Kidney (tissue), 14 donors: ENCODE data around the gene MMP10. TPM values are rescaled to one million over a fixed set of nuclear protein-coding genes. Genes with fewer than 3 reads are reported as not detected.

Experiments used
- DNase-seq, 5 donors: peaks; one replicate each; pipeline ENCODE4 v3.0.0-alpha.2; 2013 to 2020
- FAIRE-seq: peaks from 2 replicates; lab custom pipeline; 2012; peaks lifted over from hg19 to GRCh38; lab: Jason Lieb, UNC
- H3K27ac ChIP-seq, 2 donors: one replicate each; pipeline ENCODE4 v1.7.0; 2013; ENCODE audit warnings: low read depth in 2 of 2, low read length in 2 of 2, inconsistent platforms in 1 of 2
- H3K27me3 ChIP-seq: one replicate; pipeline ENCODE4 v1.7.1; 2013; ENCODE audit warnings: low read length, inconsistent platforms; ENCODE audit not compliant: control insufficient read depth, insufficient read depth
- H3K36me3 ChIP-seq, 3 donors: one replicate each; pipeline versions ENCODE4 v1.7.0 to v1.7.1; 2013; ENCODE audit warnings: low read length in 3 of 3, control low read depth in 1 of 3, inconsistent platforms in 1 of 3; ENCODE audit not compliant: insufficient read depth in 3 of 3, control insufficient read depth in 2 of 3
- H3K4me1 ChIP-seq, 3 donors: one replicate each; pipeline versions ENCODE4 v1.7.0 to v1.7.1; 2013; ENCODE audit warnings: low read length in 3 of 3, inconsistent platforms in 1 of 3, low read depth in 1 of 3; ENCODE audit not compliant: control insufficient read depth in 2 of 3, insufficient read depth in 2 of 3
- H3K4me3 ChIP-seq, 3 donors: one replicate each; pipeline versions ENCODE4 v1.7.0 to v1.8.1; 2013; ENCODE audit warnings: low read length in 3 of 3, control low read depth in 1 of 3, inconsistent platforms in 1 of 3
- H3K9ac ChIP-seq, 3 donors: one replicate each; pipeline versions ENCODE4 v1.7.0 to v1.7.1; 2013; ENCODE audit warnings: low read length in 3 of 3, control low read depth in 1 of 3, inconsistent platforms in 1 of 3
- H3K9me3 ChIP-seq, 3 donors: one replicate each; pipeline versions ENCODE4 v1.7.0 to v1.7.1; 2013; ENCODE audit warnings: low read length in 3 of 3, control low read depth in 1 of 3, inconsistent platforms in 1 of 3; ENCODE audit not compliant: control insufficient read depth in 2 of 3, insufficient read depth in 1 of 3
- CTCF ChIP-seq: IDR thresholded peaks from 3 replicates; pipeline ENCODE4 v1.5.1; 2012; ENCODE audit warnings: mild to moderate bottlenecking, moderate library complexity, borderline replicate concordance; ENCODE audit not compliant: insufficient read depth; ENCODE audit errors: extremely low read depth
- intact Hi-C: fragments of 100-400 bp; cut with DNase I; formaldehyde crosslinking; loops from one replicate; pipeline ENCODE4 v1.11.1; 2022
- polyA plus RNA-seq: library from polyadenylated mRNA; stranded (reverse); fragments of 350-450 nt; fragmentation: Illumina TruSeq; extraction: RNeasy Lipid Tissue Mini Kit (QIAGEN cat#74804); gene quantifications from one replicate; pipeline ENCODE4 v1.2.3, GENCODE V29; 2014; ENCODE audit warnings: low read depth, low replicate concordance; ENCODE audit not compliant: insufficient read depth
- total RNA-seq: library from RNA; stranded (reverse); fragmentation: NEBNext Ultra II Directional; extraction: Animal tissue kit (Norgen Biotek cat#: 25700); gene quantifications from one replicate; pipeline ENCODE4 v1.2.1, GENCODE V29; 2021
- donor health status: control.
- donor health status: control.
- donor health status: control.
- donor health status: control.
- donor health status: control.
- donor health status: DM: yes; HTN: yes; CAD: no.
- donor health status: Normal renal cell carcinoma (clear cell type).

MMP10 gene
- total and polyA plus RNA-seq, 2 donors from 2014 or later, result 0.22 TPM; not detected in 1

DNA sequence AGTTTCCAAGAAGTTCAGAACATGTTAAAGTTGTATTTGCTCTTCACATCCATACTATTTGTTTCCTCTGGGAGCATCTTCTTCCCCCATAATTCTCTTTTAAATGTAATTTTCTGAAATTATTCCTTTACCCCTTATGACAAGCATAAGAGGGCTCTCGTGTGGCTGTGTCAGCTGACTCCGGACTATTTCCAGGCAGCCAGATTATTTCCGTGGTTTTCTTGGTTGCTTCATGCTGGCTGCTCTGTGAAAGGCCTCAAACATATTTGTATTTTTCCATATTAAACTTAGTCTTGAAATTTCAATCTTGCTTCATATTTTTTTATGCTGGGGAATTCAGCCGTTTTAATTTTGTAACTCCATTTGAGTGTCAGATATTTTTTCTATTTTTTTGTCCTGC lies 20.3 kb upstream of the MMP10 start:
- TF ChIP-seq CTCF, result no peak
- intact Hi-C loops, result no loop called here
- no peaks in the 10 kb centered on the region for H3K9me3 ChIP-seq
- no peak for FAIRE-seq
- no peaks in the 10 kb centered on the region for H3K27me3 ChIP-seq
- DNase-seq, result no peak
- H3K9ac ChIP-seq, result no peak overlapping the region
- H3K36me3 ChIP-seq, result no peaks in the 10 kb centered on the region
- H3K4me1 ChIP-seq, result no peaks in the 10 kb centered on the region
- no peak overlapping the region for H3K27ac ChIP-seq
- H3K4me3 ChIP-seq, result no peak overlapping the region

DNA sequence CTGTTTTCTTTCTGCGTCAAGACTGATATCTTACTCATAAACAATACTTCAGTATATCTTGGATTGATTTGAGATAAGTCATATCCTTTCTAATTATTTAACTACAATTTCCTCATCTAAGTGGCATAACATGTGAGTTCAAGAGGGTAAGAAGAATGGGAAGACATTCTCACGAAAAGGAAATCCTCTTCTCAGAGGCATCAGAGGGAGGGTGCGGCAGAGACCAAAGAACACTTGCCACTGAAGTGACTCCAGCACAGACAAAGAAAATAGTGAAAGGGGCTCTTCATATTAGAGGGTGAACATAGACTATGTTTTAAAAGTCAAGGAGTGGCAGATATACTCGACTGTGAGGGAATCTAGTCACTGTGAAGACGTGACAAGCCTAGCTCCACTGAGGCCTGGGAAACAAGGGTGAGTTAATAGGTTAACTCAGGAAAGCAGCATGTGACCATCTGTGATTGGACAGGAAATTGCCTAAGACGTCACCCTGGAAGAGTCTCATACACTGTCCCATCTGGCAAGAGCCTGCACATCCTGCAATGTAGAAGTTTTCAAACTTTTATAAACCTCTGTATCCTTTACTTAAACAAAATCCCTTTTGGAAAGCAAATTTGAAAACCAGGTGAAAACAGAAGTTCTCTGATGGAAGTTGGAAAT lies 19.4 kb upstream of the MMP10 start:
- Histone ChIP-seq H3K27ac (no peak overlapping the region), H3K9ac (no peak overlapping the region), H3K4me3 (no peak overlapping the region), H3K9me3 (no peaks in the 10 kb centered on the region), H3K4me1 (no peaks in the 10 kb centered on the region), H3K27me3 (no peaks in the 10 kb centered on the region), H3K36me3 (no peaks in the 10 kb centered on the region)
- FAIRE-seq, result no peak
- no peak for DNase-seq
- TF ChIP-seq CTCF, result no peak
- intact Hi-C loops, result no loop called here

- Histone ChIP-seq H3K4me1 (no peaks in the 10 kb centered on the region), H3K27me3 (no peaks in the 10 kb centered on the region), H3K27ac (no peak within 1 kb of the TSS), H3K36me3 (no peaks in the 10 kb centered on the region), H3K4me3 (no peak within 1 kb of the TSS), H3K9ac (no peak within 1 kb of the TSS), H3K9me3 (no peaks in the 10 kb centered on the region)
- no peak for TF ChIP-seq CTCF
- FAIRE-seq (no peak), DNase-seq (no peak)
- intact Hi-C loops, result no loop called here
Observed at GRCh38 chr11:102798012-102798746, 17.8 kb upstream of the MMP10 start, which contains the start of gene MMP1. Gene MMP1 (minus strand): TSS chr11:102798160. CDS start chr11:102798092, 68 bp downstream.
